DND-41 (cell line): ENCODE results near the gene CHST14.

ENCODE experiments used
- ATAC-seq: fragments of 200-7000 bp; cut with Tn5 transposase; 3 replicates; pipeline ENCODE4 v1.9.1; 2021; ENCODE audit warnings: low read depth; ENCODE audit not compliant: insufficient read depth
- DNase-seq: peaks from one replicate; pipeline ENCODE4 v3.0.0-alpha.2; 2020
- H2AFZ ChIP-seq: 2 replicates; pipeline ENCODE4 v1.6.0; 2012; ENCODE audit warnings: low read depth, low read length
- H3K27ac ChIP-seq: 2 replicates; pipeline ENCODE4 v1.5.1; 2012; ENCODE audit warnings: low read length, inconsistent platforms
- H3K27me3 ChIP-seq: fragments of 200-600 bp; sonication (generic); 2 replicates; pipeline ENCODE4 v1.6.0; 2012; ENCODE audit warnings: low read length, mild to moderate bottlenecking, inconsistent platforms; ENCODE audit not compliant: insufficient read depth, poor library complexity
- H3K36me3 ChIP-seq: 2 replicates; pipeline ENCODE4 v1.5.1; 2012; ENCODE audit warnings: low read length, inconsistent platforms; ENCODE audit not compliant: insufficient read depth
- H3K4me1 ChIP-seq: 2 replicates; pipeline ENCODE4 v1.5.1; 2012; ENCODE audit warnings: mild to moderate bottlenecking, low read length; ENCODE audit not compliant: insufficient read depth
- H3K4me2 ChIP-seq: 2 replicates; pipeline ENCODE4 v1.6.0; 2012; ENCODE audit warnings: mild to moderate bottlenecking, moderate library complexity, low read length, inconsistent platforms; ENCODE audit not compliant: insufficient read depth
- H3K4me3 ChIP-seq, 2 experiments: fragments of 200-600 bp in 1 of 2; shearing (Covaris generic) in 1 of 2; 2 replicates each; pipeline ENCODE4 v1.5.1; 2012 to 2016; ENCODE audit warnings: inconsistent platforms in 2 of 2, low read length in 2 of 2, mild to moderate bottlenecking in 2 of 2, low read depth in 1 of 2, moderate library complexity in 1 of 2
- H3K79me2 ChIP-seq: 2 replicates; pipeline ENCODE4 v1.6.0; 2012; ENCODE audit warnings: low read length, inconsistent platforms; ENCODE audit not compliant: insufficient read depth
- H3K9ac ChIP-seq: 2 replicates; pipeline ENCODE4 v1.6.0; 2012; ENCODE audit warnings: low read depth, mild to moderate bottlenecking, inconsistent platforms, low read length, moderate library complexity
- H3K9me3 ChIP-seq: 2 replicates; pipeline ENCODE4 v1.5.1; 2012; ENCODE audit warnings: low read length, moderate library complexity, mild to moderate bottlenecking, inconsistent platforms; ENCODE audit not compliant: insufficient read depth, severe bottlenecking
- H4K20me1 ChIP-seq: 2 replicates; pipeline ENCODE4 v1.6.0; 2012; ENCODE audit warnings: low read length; ENCODE audit not compliant: insufficient read depth
- CTCF ChIP-seq: IDR thresholded peaks from 2 replicates; pipeline ENCODE4 v1.5.1; 2012; ENCODE audit warnings: borderline replicate concordance, low read length, moderate library complexity, mild to moderate bottlenecking; ENCODE audit not compliant: poor library complexity, severe bottlenecking; ENCODE audit errors: extremely low read depth
- EZH2 ChIP-seq: IDR thresholded peaks from 3 replicates; pipeline ENCODE4 v1.6.1; 2012; ENCODE audit warnings: borderline replicate concordance, low read depth, mild to moderate bottlenecking, moderate library complexity, low read length, inconsistent platforms; ENCODE audit not compliant: severe bottlenecking

Gene CHST14

DNA sequence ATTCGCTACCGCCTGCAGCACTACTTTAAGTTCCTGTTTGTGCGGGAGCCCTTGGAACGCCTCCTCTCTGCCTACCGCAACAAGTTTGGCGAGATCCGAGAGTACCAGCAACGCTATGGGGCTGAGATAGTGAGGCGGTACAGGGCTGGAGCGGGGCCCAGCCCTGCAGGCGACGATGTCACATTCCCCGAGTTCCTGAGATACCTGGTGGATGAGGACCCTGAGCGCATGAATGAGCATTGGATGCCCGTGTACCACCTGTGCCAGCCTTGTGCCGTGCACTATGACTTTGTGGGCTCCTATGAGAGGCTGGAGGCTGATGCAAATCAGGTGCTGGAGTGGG is 995 bp downstream of the CHST14 start:
- peaks cover 7% of the 10 kb centered on the region for H3K79me2 ChIP-seq
- peak overlapping the region; percentile 65 for H3K9ac ChIP-seq
- DNase-seq (no peak), ATAC-seq (0 out of 3 replicates have a peak, but pooled peaks have one; percentile 3)
- H3K27me3 ChIP-seq, result no peaks in the 10 kb centered on the region
- no peaks in the 10 kb centered on the region for H4K20me1 ChIP-seq
- H2AFZ ChIP-seq, result no peak overlapping the region
- no peak overlapping the region for H3K27ac ChIP-seq
- peaks cover 25% of the 10 kb centered on the region for H3K4me1 ChIP-seq
- H3K36me3 ChIP-seq, result 0 out of 2 replicates have a peak, but pooled peaks cover 7% of the 10 kb centered on the region
- H3K4me2 ChIP-seq, result peak overlapping the region; percentile 74
- peak overlapping the region in 1 of 2 experiments; percentile 62; a peak in 2 of 4 replicates for H3K4me3 ChIP-seq
- TF ChIP-seq CTCF (no peak), EZH2 (no peak)
- H3K9me3 ChIP-seq, result no peaks in the 10 kb centered on the region

DNA sequence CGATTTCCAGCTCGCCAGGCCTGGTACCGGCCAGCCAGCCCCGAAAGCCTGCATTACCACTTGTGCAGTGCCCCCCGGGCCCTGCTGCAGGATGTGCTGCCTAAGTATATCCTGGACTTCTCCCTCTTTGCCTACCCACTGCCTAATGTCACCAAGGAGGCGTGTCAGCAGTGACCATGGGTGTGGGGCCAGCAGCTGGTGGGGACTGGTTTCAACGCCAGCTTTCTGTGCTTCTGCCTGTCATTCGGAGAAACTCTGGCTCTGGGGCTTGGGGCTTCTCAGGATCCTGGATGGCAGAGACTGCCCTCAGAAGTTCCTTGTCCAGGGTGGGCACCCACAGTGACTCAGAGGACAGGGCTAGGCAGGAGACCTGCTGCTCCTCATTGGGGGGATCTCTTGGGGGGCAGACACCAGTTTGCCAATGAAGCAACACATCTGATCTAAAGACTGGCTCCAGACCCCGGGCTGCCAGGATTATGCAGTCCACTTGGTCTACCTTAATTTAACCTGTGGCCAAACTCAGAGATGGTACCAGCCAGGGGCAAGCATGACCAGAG is 1.5 kb downstream of the CHST14 start:
- no peak for ATAC-seq
- Histone ChIP-seq H3K36me3 (0 out of 2 replicates have a peak, but pooled peaks cover 2% of the 10 kb centered on the region), H3K9ac (peak overlapping the region; percentile 65; the same call in 1 of the 2 replicates), H3K4me3 (peak overlapping the region in 1 of 2 experiments; percentile 62; a peak in 2 of 4 replicates), H4K20me1 (no peaks in the 10 kb centered on the region), H3K27me3 (no peaks in the 10 kb centered on the region), H2AFZ (no peak overlapping the region), H3K4me2 (peak overlapping the region; percentile 74), H3K4me1 (peaks cover 25% of the 10 kb centered on the region), H3K27ac (no peak overlapping the region), H3K9me3 (no peaks in the 10 kb centered on the region), H3K79me2 (peaks cover 7% of the 10 kb centered on the region)
- no peak for DNase-seq
- no peak for TF ChIP-seq EZH2

DNA sequence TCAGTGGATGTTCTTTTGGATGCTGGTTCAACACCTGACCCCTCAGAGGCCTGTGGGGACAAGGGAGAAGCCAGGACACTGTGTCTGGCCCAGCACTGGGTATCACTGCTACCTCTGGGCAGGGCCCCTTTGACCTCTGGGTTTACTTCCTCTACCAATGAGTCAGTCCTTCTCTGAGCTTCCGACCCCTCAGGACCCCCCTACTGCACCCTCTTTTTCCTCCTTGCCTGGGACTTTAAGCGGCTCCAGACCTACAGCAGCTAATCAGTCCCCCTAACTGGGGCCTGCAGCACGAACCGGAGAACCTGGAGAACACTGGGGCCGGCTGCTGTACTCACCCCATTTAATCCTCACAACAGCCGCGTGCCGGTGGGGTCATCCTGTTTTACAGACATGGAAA is 3.8 kb downstream of the CHST14 start:
- Histone ChIP-seq H3K4me2 (no peak overlapping the region), H3K4me1 (peaks cover 25% of the 10 kb centered on the region), H2AFZ (no peak overlapping the region), H3K9me3 (no peaks in the 10 kb centered on the region), H3K27ac (no peak overlapping the region), H3K9ac (no peak overlapping the region), H4K20me1 (no peaks in the 10 kb centered on the region), H3K36me3 (no peaks in the 10 kb centered on the region), H3K27me3 (no peaks in the 10 kb centered on the region), H3K79me2 (peaks cover 7% of the 10 kb centered on the region), H3K4me3 (no peak overlapping the region)
- no peak for ATAC-seq
- TF ChIP-seq EZH2 (no peak), CTCF (no peak)
- DNase-seq, result no peak

DNA sequence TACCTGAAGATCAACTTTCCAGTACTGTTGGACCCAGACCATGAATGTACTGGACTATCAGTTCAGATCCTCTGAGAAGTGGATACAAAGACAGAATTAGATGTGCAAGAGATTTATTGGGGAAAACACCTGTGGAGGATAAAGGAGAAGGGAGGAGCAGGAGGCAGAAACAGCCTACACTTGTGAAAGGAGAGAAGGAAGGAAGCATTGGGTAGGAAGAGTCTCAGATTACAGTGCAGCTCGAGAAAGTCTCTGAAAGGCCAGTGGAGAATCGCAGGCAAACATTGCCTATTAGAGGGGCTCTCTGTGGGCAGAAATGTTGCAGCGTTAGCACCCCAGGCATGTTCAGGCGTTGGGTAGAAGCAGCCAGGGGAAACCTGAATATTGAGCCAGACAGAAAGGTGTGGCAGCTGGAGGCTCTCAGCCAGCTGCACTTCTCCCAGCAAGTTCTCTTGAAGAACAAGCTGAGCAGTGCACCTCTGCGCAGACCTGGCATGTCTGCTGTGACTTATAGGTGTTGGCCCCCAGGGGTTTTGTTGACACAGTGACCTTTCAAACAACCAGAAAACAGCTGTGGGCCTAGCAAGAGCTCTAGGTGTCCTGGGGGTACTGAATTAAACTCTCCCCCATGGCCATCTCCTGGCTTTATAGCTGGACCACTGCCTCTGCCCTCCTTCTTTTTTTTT is 7.0 kb downstream of the CHST14 start:
- H2AFZ ChIP-seq, result no peak overlapping the region
- H3K9ac ChIP-seq, result no peak overlapping the region
- ATAC-seq, result no peak
- H3K9me3 ChIP-seq, result no peaks in the 10 kb centered on the region
- no peaks in the 10 kb centered on the region for H3K79me2 ChIP-seq
- no peak overlapping the region for H3K4me2 ChIP-seq
- H3K4me3 ChIP-seq, result no peak overlapping the region
- H3K27me3 ChIP-seq, result no peaks in the 10 kb centered on the region
- no peak overlapping the region for H3K27ac ChIP-seq
- no peak for TF ChIP-seq EZH2
- no peaks in the 10 kb centered on the region for H3K36me3 ChIP-seq
- H3K4me1 ChIP-seq, result peaks cover under 1% of the 10 kb centered on the region; the same call in 1 of the 2 replicates
- DNase-seq, result no peak
- H4K20me1 ChIP-seq, result no peaks in the 10 kb centered on the region
